Measurements from ENCODE around the gene DCTPP1. TPM values are rescaled to one million over a fixed set of nuclear protein-coding genes. Genes with fewer than 3 reads are reported as not detected.
"Not testable (repeated sequence)": the region's sequence is repeated elsewhere in the genome, so short reads cannot be mapped to it uniquely, and the experiment has no call there.

DCTPP1 gene
- total RNA-seq, 2 experiments from 2014 or later = 98.4 to 105 TPM

DNA sequence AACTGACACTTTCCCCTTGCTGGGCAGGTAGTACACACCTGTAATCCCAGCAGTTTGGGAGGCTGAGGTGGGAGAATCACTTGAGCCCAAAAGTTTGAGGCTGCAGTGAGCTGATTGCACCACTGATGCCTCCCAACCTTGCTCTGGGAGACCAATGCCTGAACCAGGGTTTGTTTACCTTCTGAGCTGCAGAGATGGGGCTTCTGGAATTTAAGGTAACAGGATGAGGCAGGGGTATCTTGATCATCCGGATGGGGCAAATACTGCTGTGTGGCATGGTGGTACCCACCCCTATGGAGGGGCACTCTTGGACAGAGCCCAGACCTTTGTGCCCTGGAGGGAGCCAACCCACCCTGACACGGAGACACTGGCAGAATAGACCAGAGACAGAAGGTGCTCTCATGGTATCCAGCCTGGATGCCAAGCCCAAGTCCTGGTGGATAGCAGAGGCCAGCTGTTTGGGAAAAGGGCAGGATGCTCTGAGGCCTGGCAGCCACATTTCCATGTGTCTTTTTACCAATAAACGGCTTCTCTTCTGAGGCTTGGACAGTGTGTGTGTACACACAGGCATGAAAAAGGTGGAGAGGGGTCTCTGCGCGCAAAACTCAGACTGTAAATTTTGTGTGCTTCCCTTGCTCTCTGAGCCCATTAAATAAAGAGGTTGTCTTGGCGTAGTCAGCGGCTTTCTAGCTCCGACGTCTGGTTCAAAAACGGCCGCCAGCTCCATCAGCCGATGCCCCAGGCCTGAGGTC is 30.2 kb downstream of the DCTPP1 start:
- DNase-seq = no peak
- intact Hi-C loops (cut with micrococcal nuclease) = no loop called here
- Mint-ChIP-seq H3K36me3 (ENCODE audit: low read depth) (peaks cover 28% of the 10 kb centered on the region), H3K27me3 (no peaks in the 10 kb centered on the region), H3K9me3 (no peaks in the 10 kb centered on the region), H3K27ac (peak overlapping the region; percentile 87), H3K4me3 (peak overlapping the region; percentile 84), H3K4me1 (ENCODE audit: low read depth) (peaks cover 43% of the 10 kb centered on the region)
- no peak for ATAC-seq
- TF ChIP-seq, protein P1, sequence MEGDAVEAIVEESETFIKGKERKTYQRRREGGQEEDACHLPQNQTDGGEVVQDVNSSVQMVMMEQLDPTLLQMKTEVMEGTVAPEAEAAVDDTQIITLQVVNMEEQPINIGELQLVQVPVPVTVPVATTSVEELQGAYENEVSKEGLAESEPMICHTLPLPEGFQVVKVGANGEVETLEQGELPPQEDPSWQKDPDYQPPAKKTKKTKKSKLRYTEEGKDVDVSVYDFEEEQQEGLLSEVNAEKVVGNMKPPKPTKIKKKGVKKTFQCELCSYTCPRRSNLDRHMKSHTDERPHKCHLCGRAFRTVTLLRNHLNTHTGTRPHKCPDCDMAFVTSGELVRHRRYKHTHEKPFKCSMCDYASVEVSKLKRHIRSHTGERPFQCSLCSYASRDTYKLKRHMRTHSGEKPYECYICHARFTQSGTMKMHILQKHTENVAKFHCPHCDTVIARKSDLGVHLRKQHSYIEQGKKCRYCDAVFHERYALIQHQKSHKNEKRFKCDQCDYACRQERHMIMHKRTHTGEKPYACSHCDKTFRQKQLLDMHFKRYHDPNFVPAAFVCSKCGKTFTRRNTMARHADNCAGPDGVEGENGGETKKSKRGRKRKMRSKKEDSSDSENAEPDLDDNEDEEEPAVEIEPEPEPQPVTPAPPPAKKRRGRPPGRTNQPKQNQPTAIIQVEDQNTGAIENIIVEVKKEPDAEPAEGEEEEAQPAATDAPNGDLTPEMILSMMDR (IDR thresholded peaks at IDR 0.05) = no peak
- POLR2A ChIA-PET = interaction anchor here (1.1 to 2.4 kb wide), 6 partner anchors 8 to 186 kb away, joined by 3 to 16 read pairs (median 3); partner anchors contain the start of genes ZNF771 and ZNF785
- CTCF ChIA-PET = interaction anchor here (1.6 to 4.3 kb wide), 2 partner anchors 9 to 29 kb away, joined by 4 to 29 read pairs; partner anchors contain the start of gene ZNF771

- Mint-ChIP-seq H3K36me3 (ENCODE audit: low read depth) (peaks cover 28% of the 10 kb centered on the region), H3K9me3 (no peaks in the 10 kb centered on the region), H3K27me3 (no peaks in the 10 kb centered on the region), H3K4me3 (no peak overlapping the region), H3K4me1 (ENCODE audit: low read depth) (peaks cover 46% of the 10 kb centered on the region), H3K27ac (peak overlapping the region; percentile 61)
- ChIA-PET POLR2A (interaction anchor here (0.7 to 2.4 kb wide), 9 partner anchors 9 to 187 kb away, joined by 3 to 16 read pairs (median 3); partner anchors contain the start of genes SEPTIN1, ZNF771 and ZNF785), CTCF (interaction anchor here (1.6 to 4.3 kb wide), 2 partner anchors 10 to 28 kb away, joined by 4 to 29 read pairs; partner anchors contain the start of gene ZNF771)
- TF ChIP-seq, protein P1 (IDR thresholded peaks at IDR 0.05) = no peak
- intact Hi-C loops (cut with micrococcal nuclease) = no loop called here
- ATAC-seq = no peak
- DNase-seq = no peak
Measured at GRCh38 chr16:30398661-30399434, 31.0 kb downstream of the DCTPP1 start.

DNA sequence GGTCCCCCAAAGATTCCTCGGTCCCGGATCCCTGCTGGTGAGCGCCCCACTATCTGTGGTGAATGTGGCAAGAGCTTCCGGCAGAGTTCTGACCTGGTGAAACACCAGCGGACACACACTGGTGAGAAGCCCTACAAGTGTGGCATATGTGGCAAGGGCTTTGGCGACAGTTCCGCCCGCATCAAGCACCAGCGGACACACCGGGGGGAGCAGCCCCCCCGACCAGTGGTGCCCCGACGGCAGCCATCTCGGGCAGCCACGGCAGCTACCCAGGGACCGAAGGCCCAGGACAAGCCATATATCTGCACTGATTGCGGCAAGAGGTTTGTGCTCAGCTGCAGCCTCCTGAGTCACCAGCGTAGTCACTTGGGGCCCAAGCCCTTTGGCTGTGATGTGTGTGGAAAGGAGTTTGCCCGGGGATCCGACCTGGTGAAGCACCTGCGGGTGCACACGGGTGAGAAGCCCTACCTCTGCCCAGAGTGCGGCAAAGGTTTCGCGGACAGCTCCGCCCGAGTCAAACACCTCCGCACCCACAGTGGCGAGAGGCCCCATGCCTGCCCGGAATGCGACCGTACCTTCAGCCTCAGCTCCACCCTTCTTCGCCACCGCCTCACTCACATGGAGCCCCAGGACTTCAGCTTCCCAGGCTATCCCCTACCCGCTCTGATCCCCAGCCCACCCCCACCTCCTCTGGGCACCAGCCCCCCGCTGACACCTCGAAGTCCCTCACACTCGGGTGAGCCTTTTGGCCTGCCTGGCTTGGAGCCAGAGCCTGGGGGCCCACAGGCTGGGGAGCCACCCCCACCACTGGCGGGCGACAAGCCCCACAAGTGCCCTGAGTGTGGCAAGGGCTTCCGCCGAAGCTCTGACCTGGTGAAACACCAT is 31.8 kb downstream of the DCTPP1 start:
- H3K9me3 Mint-ChIP-seq = no peaks in the 10 kb centered on the region
- no peak overlapping the region for H3K27ac Mint-ChIP-seq
- intact Hi-C loops (cut with micrococcal nuclease) = no loop called here
- H3K36me3 Mint-ChIP-seq (ENCODE audit: low read depth) = peaks cover 28% of the 10 kb centered on the region
- no peak overlapping the region for H3K4me3 Mint-ChIP-seq
- peaks cover 46% of the 10 kb centered on the region for H3K4me1 Mint-ChIP-seq (ENCODE audit: low read depth)
- CTCF ChIA-PET = interaction anchor here (3.8 to 4.3 kb wide), 2 partner anchors 10 to 16 kb away, joined by 29 to 30 read pairs; partner anchors contain the start of genes SEPTIN1 and ZNF771
- ATAC-seq (no peak), DNase-seq (peak; percentile 41)
- POLR2A ChIA-PET = interaction anchor here (0.6 to 2.4 kb wide), 7 partner anchors 9 to 155 kb away, joined by 3 to 16 read pairs (median 5); partner anchors contain the start of genes SEPTIN1 and ZNF771
- TF ChIP-seq, protein P1 (IDR thresholded peaks at IDR 0.05) = no peak
- H3K27me3 Mint-ChIP-seq = no peaks in the 10 kb centered on the region

GRCh38 chr16:30397056-30397455 is 32.8 kb downstream of the DCTPP1 start:
- DNase-seq (no peak), ATAC-seq (no peak)
- POLR2A ChIA-PET = interaction anchor here (1.0 to 1.5 kb wide), 3 partner anchors 14 to 156 kb away, joined by 4 to 5 read pairs (median 5); partner anchors contain the start of gene SEPTIN1
- CTCF ChIA-PET = interaction anchor here (3.8 to 4.3 kb wide), 2 partner anchors 11 to 15 kb away, joined by 29 to 30 read pairs; partner anchors contain the start of genes SEPTIN1 and ZNF771
- H3K27me3 Mint-ChIP-seq = no peaks in the 10 kb centered on the region
- H3K4me1 Mint-ChIP-seq (ENCODE audit: low read depth) = peaks cover 46% of the 10 kb centered on the region
- H3K4me3 Mint-ChIP-seq = peak overlapping the region; percentile 83
- H3K27ac Mint-ChIP-seq = peak overlapping the region; percentile 20
- intact Hi-C loops (cut with micrococcal nuclease) = no loop called here
- no peaks in the 10 kb centered on the region for H3K9me3 Mint-ChIP-seq
- TF ChIP-seq, protein P1 (IDR thresholded peaks at IDR 0.05) = no peak
- peaks cover 28% of the 10 kb centered on the region for H3K36me3 Mint-ChIP-seq (ENCODE audit: low read depth)

- ATAC-seq = not testable (repeated sequence)
Measured at GRCh38 chr16:30396627-30397026, 33.2 kb downstream of the DCTPP1 start.

More at GRCh38 chr16:30396627-30397026, 33.2 kb downstream of the DCTPP1 start:
- ChIA-PET POLR2A (interaction anchor here (1.9 to 2.9 kb wide), 3 partner anchors 11 to 40 kb away, joined by 7 to 23 read pairs (median 18); partner anchors contain the start of genes SEPTIN1 and ZNF771), CTCF (interaction anchor here (1.9 to 8.1 kb wide), 3 partner anchors 11 to 15 kb away, joined by 4 to 51 read pairs (median 30); partner anchors contain the start of genes SEPTIN1 and ZNF771)
- H3K9me3 Mint-ChIP-seq; DNase-seq; H3K27me3 Mint-ChIP-seq; H3K27ac Mint-ChIP-seq; intact Hi-C loops (cut with micrococcal nuclease): not testable (repeated sequence)
- peaks cover 44% of the 10 kb centered on the region for H3K4me1 Mint-ChIP-seq (ENCODE audit: low read depth)
- H3K4me3 Mint-ChIP-seq = peak overlapping the region; percentile 83
- peaks cover 28% of the 10 kb centered on the region for H3K36me3 Mint-ChIP-seq (ENCODE audit: low read depth)

Measured in activated CD8-positive, alpha-beta T cell treated with anti-CD3 and anti-CD28 coated beads for 36 hours (primary cell).